GM12878 (cell line): ENCODE measurements around the gene DUSP16. TPM values are rescaled to one million over a fixed set of nuclear protein-coding genes. Genes with fewer than 3 reads are reported as not detected.

Experiments used
- ATF7 ChIP-seq: fragments of 450-650 bp; IDR thresholded peaks from 2 replicates; pipeline ENCODE4 v1.6.1; 2016; ENCODE audit warnings: low read depth, mild to moderate bottlenecking
- ETV6 ChIP-seq, 2 experiments: fragments of 450-650 bp in 1 of 2; IDR thresholded peaks in 1 of 2; conservative IDR thresholded peaks in 1 of 2; 2 replicates each; pipeline ENCODE4 v1.6.1; 2014; ENCODE audit warnings: antibody characterized with exemption in 1 of 2, borderline replicate concordance in 1 of 2, low read depth in 1 of 2, mild to moderate bottlenecking in 1 of 2, moderate library complexity in 1 of 2
- HDGF ChIP-seq: fragments of 450-650 bp; IDR thresholded peaks from 2 replicates; pipeline ENCODE4 v1.6.1; 2016; ENCODE audit warnings: antibody characterized with exemption
- IKZF1 ChIP-seq: fragments of 450-650 bp; conservative IDR thresholded peaks from 2 replicates; pipeline ENCODE4 v1.6.1; 2017; ENCODE audit warnings: antibody characterized with exemption, mild to moderate bottlenecking
- MEF2A ChIP-seq: IDR thresholded peaks from 2 replicates; pipeline ENCODE4 v1.6.1; 2011; ENCODE audit warnings: low read depth, mild to moderate bottlenecking, low read length, moderate library complexity; ENCODE audit not compliant: insufficient read depth
- MEF2B ChIP-seq: fragments of 450-650 bp; IDR thresholded peaks from 2 replicates; pipeline ENCODE4 v1.6.1; 2018; ENCODE audit warnings: mild to moderate bottlenecking, moderate library complexity; ENCODE audit not compliant: partially characterized antibody, poor library complexity, severe bottlenecking
- NBN ChIP-seq: fragments of 450-650 bp; IDR thresholded peaks from 2 replicates; pipeline ENCODE4 v1.6.1; 2016
- NFYA ChIP-seq: IDR thresholded peaks from 2 replicates; pipeline ENCODE4 v1.6.1; 2011; ENCODE audit warnings: low read depth, mild to moderate bottlenecking, low read length, improper control_type of control experiment, borderline replicate concordance
- NR2C1 ChIP-seq: fragments of 450-650 bp; IDR thresholded peaks from 2 replicates; pipeline ENCODE4 v1.6.1; 2017; ENCODE audit warnings: antibody characterized with exemption, mild to moderate bottlenecking, moderate library complexity
- PBX3 ChIP-seq: IDR thresholded peaks from 2 replicates; pipeline ENCODE4 v1.6.1; 2011; ENCODE audit warnings: mild to moderate bottlenecking, low read depth, low read length, moderate library complexity; ENCODE audit not compliant: insufficient replicate concordance
- RAD51 ChIP-seq: fragments of 450-650 bp; IDR thresholded peaks from 2 replicates; pipeline ENCODE4 v1.6.1; 2016; ENCODE audit warnings: moderate library complexity, mild to moderate bottlenecking, inconsistent platforms
- RCOR1 ChIP-seq: conservative IDR thresholded peaks from 2 replicates; pipeline ENCODE4 v1.6.1; 2012; ENCODE audit warnings: low read depth, low read length, improper control_type of control experiment
- RELA ChIP-seq: fragments of 450-650 bp; IDR thresholded peaks from 2 replicates; pipeline ENCODE4 v1.8.0; 2014; ENCODE audit warnings: borderline replicate concordance; ENCODE audit not compliant: partially characterized antibody
- RELB ChIP-seq: fragments of 450-650 bp; IDR thresholded peaks from 2 replicates; pipeline ENCODE4 v1.6.1; 2017; ENCODE audit warnings: low read depth, mild to moderate bottlenecking, moderate library complexity
- SIX5 ChIP-seq: IDR thresholded peaks from 2 replicates; pipeline ENCODE4 v1.6.1; 2011; ENCODE audit warnings: mild to moderate bottlenecking, low read depth, low read length, moderate library complexity; ENCODE audit not compliant: severe bottlenecking
- SMARCA5 ChIP-seq: fragments of 450-650 bp; IDR thresholded peaks from 2 replicates; pipeline ENCODE4 v1.6.1; 2017; ENCODE audit warnings: mild to moderate bottlenecking
- TBL1XR1 ChIP-seq: IDR thresholded peaks from 2 replicates; pipeline ENCODE4 v1.6.1; 2012; ENCODE audit warnings: low read depth, low read length, improper control_type of control experiment
- USF2 ChIP-seq: IDR thresholded peaks from 2 replicates; pipeline ENCODE4 v1.6.1; 2011; ENCODE audit warnings: low read depth, low read length, improper control_type of control experiment, borderline replicate concordance
- YY1 ChIP-seq: IDR thresholded peaks from 2 replicates; pipeline ENCODE4 v1.6.1; 2011; ENCODE audit warnings: low read depth, mild to moderate bottlenecking, low read length
- ZBTB33 ChIP-seq: fragments of 450-650 bp; IDR thresholded peaks from 2 replicates; pipeline ENCODE4 v1.6.1; 2017; ENCODE audit warnings: mild to moderate bottlenecking
- ZNF687 ChIP-seq: fragments of 450-650 bp; IDR thresholded peaks from 2 replicates; pipeline ENCODE4 v1.6.1; 2017; ENCODE audit warnings: mild to moderate bottlenecking, moderate library complexity
- polyA plus RNA-seq, 11 experiments: library from polyadenylated mRNA; depleted of rRNA in 4 of 11; unstranded in 6 of 11; stranded (reverse) in 5 of 11; fragments of >200 nt; fragmentation: Nextera tagmentation in 4 of 11; fragmentation: Illumina TruSeq in 1 of 11; extraction: Ambion mirVana in 4 of 11; extraction: Trizol in 1 of 11; gene quantifications; 1 replicate in 1 of 11; 2 replicates in 10 of 11; pipeline versions ENCODE4 v1.2.1 to v1.2.3, GENCODE V29; 2011 to 2016; ENCODE audit warnings: inconsistent platforms in 2 of 11, missing spikeins in 2 of 11, low read depth in 1 of 11
- total RNA-seq, 4 experiments: library from RNA; depleted of rRNA in 3 of 4; stranded (reverse); fragments of >200 nt in 3 of 4; fragmentation: Illumina TruSeq in 1 of 4; extraction: Trizol in 1 of 4; gene quantifications; 2 replicates each; pipeline versions ENCODE4 v1.2.1 to v1.2.3, GENCODE V29; 2013 to 2021

Gene DUSP16
- total and polyA plus RNA-seq, 10 of the 15 experiments (the other 5 are each of a cell fraction or from before 2014, with no cell fraction given) = 3.9 to 75.3 (median 26.8) TPM

GRCh38 chr12:12608557-12608957 lies 45.9 kb upstream of the DUSP16 start (continued):
- TF ChIP-seq USF2 (no peak), NBN (0 out of 2 replicates have a peak, but pooled peaks have one; percentile 79), SMARCA5 (peak; percentile 23; the same call in 1 of the 2 replicates), SIX5 (no peak), IKZF1 (0 out of 2 replicates have a peak, but pooled peaks have one; percentile 25), RELB (0 out of 2 replicates have a peak, but pooled peaks have one; percentile 38), YY1 (0 out of 2 replicates have a peak, but pooled peaks have one; percentile 31), ZNF687 (peak; percentile 82), RELA (peak; percentile 31), NFYA (no peak), MEF2B (peak; percentile 91), HDGF (peak; percentile 80; the same call in 1 of the 2 replicates), ATF7 (peak; percentile 55), ETV6 (conservative IDR thresholded peaks at IDR 0.05 in 1 of 2, IDR thresholded peaks at IDR 0.05 in 1 of 2; ENCODE audit: borderline replicate concordance in 1 of 2, low read depth in 1 of 2) (no peak), MEF2A (no peak), RCOR1 (no peak), TBL1XR1 (no peak), PBX3 (no peak), RAD51 (0 out of 2 replicates have a peak, but pooled peaks have one; percentile 22), NR2C1 (no peak), ZBTB33 (0 out of 2 replicates have a peak, but pooled peaks have one; percentile 16)
